Ishikawa (cell line): ENCODE measurements around the gene GALNT10.

Source experiments
- CEBPB ChIP-seq: IDR thresholded peaks from 2 replicates; pipeline ENCODE4 v1.6.1; 2012
- CREB1 ChIP-seq: IDR thresholded peaks from 2 replicates; pipeline ENCODE4 v1.6.1; 2012; ENCODE audit warnings: low read depth
- EGR1 ChIP-seq: IDR thresholded peaks from 2 replicates; pipeline ENCODE4 v1.6.1; 2012
- EP300 ChIP-seq: IDR thresholded peaks from 2 replicates; pipeline ENCODE4 v1.6.1; 2012; ENCODE audit warnings: borderline replicate concordance
- FOXM1 ChIP-seq: IDR thresholded peaks from 2 replicates; pipeline ENCODE4 v1.6.1; 2012; ENCODE audit warnings: low read depth, borderline replicate concordance
- MAX ChIP-seq: IDR thresholded peaks from 2 replicates; pipeline ENCODE4 v1.6.1; 2012
- NFIC ChIP-seq: IDR thresholded peaks from 2 replicates; pipeline ENCODE4 v1.6.1; 2012
- RAD21 ChIP-seq: IDR thresholded peaks from 2 replicates; pipeline ENCODE4 v1.6.1; 2012; ENCODE audit warnings: low read depth
- REST ChIP-seq: IDR thresholded peaks from 2 replicates; pipeline ENCODE4 v1.6.1; 2012; ENCODE audit warnings: low read depth, mild to moderate bottlenecking
- TAF1 ChIP-seq: IDR thresholded peaks from 2 replicates; pipeline ENCODE4 v1.6.1; 2012; ENCODE audit warnings: low read depth, mild to moderate bottlenecking
- TCF12 ChIP-seq: IDR thresholded peaks from 2 replicates; pipeline ENCODE4 v1.6.1; 2012; ENCODE audit warnings: low read depth
- TEAD4 ChIP-seq: IDR thresholded peaks from 2 replicates; pipeline ENCODE4 v1.6.1; 2012
- USF1 ChIP-seq: IDR thresholded peaks from 2 replicates; pipeline ENCODE4 v1.6.1; 2012
- YY1 ChIP-seq: IDR thresholded peaks from 2 replicates; pipeline ENCODE4 v1.6.1; 2012; ENCODE audit warnings: low read depth
- ZBTB7A ChIP-seq: IDR thresholded peaks from 2 replicates; pipeline ENCODE4 v1.6.1; 2012; ENCODE audit warnings: low read depth

GALNT10 gene

GRCh38 chr5:154190595-154191304, at the start of gene GALNT10:
GALNT10 (plus strand) TSS chr5:154190733; CDS start chr5:154190867, 134 bp downstream.
- peak; percentile 57; the same call in 1 of the 2 replicates for TF ChIP-seq TAF1
- no peak for TF ChIP-seq USF1

- TF ChIP-seq TCF12, result 0 out of 2 replicates have a peak, but pooled peaks have one; percentile 29
- no peak for TF ChIP-seq USF1
These were observed 48.8 kb upstream of the GALNT10 start for GRCh38 chr5:154141745-154142221.

- TF ChIP-seq TEAD4 (no peak), ZBTB7A (no peak), MAX (no peak), NFIC (no peak), CREB1 (no peak), RAD21 (no peak), CEBPB (no peak), YY1 (no peak), REST (no peak), FOXM1 (no peak), TAF1 (no peak), EGR1 (no peak), EP300 (no peak), USF1 (no peak), TCF12 (no peak)
These were observed 47.3 kb upstream of the GALNT10 start for GRCh38 chr5:154143211-154143641.

GRCh38 chr5:154145268-154145667, 45.3 kb upstream of the GALNT10 start:
- TF ChIP-seq TEAD4 (no peak), TCF12 (no peak), MAX (no peak), EP300 (no peak), RAD21 (no peak), USF1 (no peak), EGR1 (no peak), REST (no peak), NFIC (no peak), CEBPB (no peak), FOXM1 (no peak), CREB1 (no peak), YY1 (no peak), TAF1 (no peak), ZBTB7A (no peak)

GRCh38 chr5:154146409-154146808, 44.1 kb upstream of the GALNT10 start:
- no peak for TF ChIP-seq CREB1
- TF ChIP-seq NFIC, result no peak
- TF ChIP-seq EGR1, result no peak
- TF ChIP-seq CEBPB, result no peak
- TF ChIP-seq TAF1, result no peak
- TF ChIP-seq MAX, result no peak
- no peak for TF ChIP-seq TEAD4
- no peak for TF ChIP-seq FOXM1
- no peak for TF ChIP-seq EP300
- TF ChIP-seq RAD21, result no peak
- no peak for TF ChIP-seq REST
- no peak for TF ChIP-seq YY1
- no peak for TF ChIP-seq TCF12
- no peak for TF ChIP-seq USF1
- TF ChIP-seq ZBTB7A, result no peak
